HG02763 (cell line): Measurements from ENCODE around the gene TP73.

Source experiments
- ATAC-seq: cut with Tn5 transposase; IDR thresholded peaks from one replicate; pipeline ENCODE4 v1.9.1; 2021; ENCODE audit warnings: mild to moderate bottlenecking, moderate library complexity; ENCODE audit not compliant: unreplicated experiment

Gene TP73

GRCh38 chr1:3651930-3652547 lies at the start of gene TP73:
TSS of gene TP73 (plus strand) at chr1:3652516. CDS start at chr1:3682366, 29,850 bp downstream.
- no peak for ATAC-seq

- ATAC-seq, result no peak
Observed at GRCh38 chr1:3603156-3603555, 49.2 kb upstream of the TP73 start.

- no peak for ATAC-seq
Observed at GRCh38 chr1:3603571-3604467, 48.5 kb upstream of the TP73 start.

- ATAC-seq, result no peak
Observed at GRCh38 chr1:3604468-3604974, 47.8 kb upstream of the TP73 start.

GRCh38 chr1:3604997-3605823 lies 47.1 kb upstream of the TP73 start:
- no peak for ATAC-seq

- no peak for ATAC-seq
Observed at GRCh38 chr1:3606779-3607702, 45.3 kb upstream of the TP73 start.

- ATAC-seq, result no peak
Observed at GRCh38 chr1:3607703-3608065, 44.6 kb upstream of the TP73 start.

- ATAC-seq, result no peak
Observed at GRCh38 chr1:3608154-3608553, 44.2 kb upstream of the TP73 start.

GRCh38 chr1:3609016-3609768 lies 43.1 kb upstream of the TP73 start:
- ATAC-seq, result no peak

GRCh38 chr1:3609769-3610526 lies 42.4 kb upstream of the TP73 start:
- no peak for ATAC-seq

- no peak for ATAC-seq
Observed at GRCh38 chr1:3610527-3611169, 41.7 kb upstream of the TP73 start.

- ATAC-seq, result no peak
Observed at GRCh38 chr1:3611170-3612019, 40.9 kb upstream of the TP73 start, which contains the start of gene MEGF6. TSS of gene MEGF6 (minus strand) at chr1:3611508. CDS start at chr1:3611268, 240 bp downstream.

- no peak for ATAC-seq
Observed at GRCh38 chr1:3612123-3612522, 40.2 kb upstream of the TP73 start.

GRCh38 chr1:3614755-3615742 lies 37.3 kb upstream of the TP73 start:
- no peak for ATAC-seq

- no peak for ATAC-seq
Observed at GRCh38 chr1:3616861-3617260, 35.5 kb upstream of the TP73 start.

GRCh38 chr1:3617806-3618345 lies 34.4 kb upstream of the TP73 start:
- no peak for ATAC-seq
